NCI-H446 (cell line): ENCODE data around the gene ABCA3.
"Not testable (repeated sequence)": the region's sequence is repeated elsewhere in the genome, so short reads cannot be mapped to it uniquely, and the experiment has no call there.

Experiments used
- DNase-seq, 2 experiments: peaks; one replicate each; lab custom pipeline; 2025; lab: John Stamatoyannopoulos, UW

The ABCA3 gene

DNA sequence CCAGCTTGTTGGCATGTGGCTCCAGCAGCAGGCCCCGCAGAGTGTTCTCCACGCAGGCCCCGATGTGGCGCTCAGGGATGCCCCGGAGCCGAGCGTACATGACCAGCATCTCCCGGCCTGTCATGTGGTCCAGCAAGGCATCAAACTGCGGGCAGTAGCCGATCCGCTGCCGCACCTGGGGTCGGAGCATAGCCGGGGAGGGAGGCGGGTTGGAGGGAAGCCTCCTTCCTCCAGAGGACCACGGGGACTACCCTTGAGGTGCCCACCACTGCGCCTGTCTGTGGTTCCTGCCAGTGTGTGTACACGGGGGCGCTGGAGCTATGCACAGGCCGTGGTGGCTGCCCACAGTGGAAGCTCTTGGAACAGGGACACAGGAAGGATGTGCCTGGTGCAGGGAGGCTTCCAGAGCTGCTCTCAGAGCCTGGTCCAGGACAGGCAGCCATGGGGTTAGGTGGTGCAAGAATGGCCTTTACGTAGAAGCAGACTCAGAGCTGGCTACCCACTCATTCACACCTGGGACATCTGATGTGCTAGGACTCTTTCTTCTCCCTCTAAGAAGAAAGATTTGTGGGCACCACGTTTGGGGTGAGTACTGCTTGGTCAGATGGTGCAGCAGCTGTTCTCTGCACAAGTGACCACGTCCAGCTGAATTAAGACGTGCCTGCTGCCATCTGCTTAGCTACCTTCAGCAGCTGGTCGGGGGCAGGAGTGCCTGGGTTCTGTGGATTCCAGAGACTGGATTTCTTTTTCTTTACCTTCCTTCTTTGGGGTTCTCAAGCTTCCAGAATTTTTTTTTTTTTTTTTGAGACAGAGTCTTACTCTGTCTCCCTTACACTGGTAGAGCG lies 61.4 kb downstream of the ABCA3 start:
- DNase-seq = no peak

DNA sequence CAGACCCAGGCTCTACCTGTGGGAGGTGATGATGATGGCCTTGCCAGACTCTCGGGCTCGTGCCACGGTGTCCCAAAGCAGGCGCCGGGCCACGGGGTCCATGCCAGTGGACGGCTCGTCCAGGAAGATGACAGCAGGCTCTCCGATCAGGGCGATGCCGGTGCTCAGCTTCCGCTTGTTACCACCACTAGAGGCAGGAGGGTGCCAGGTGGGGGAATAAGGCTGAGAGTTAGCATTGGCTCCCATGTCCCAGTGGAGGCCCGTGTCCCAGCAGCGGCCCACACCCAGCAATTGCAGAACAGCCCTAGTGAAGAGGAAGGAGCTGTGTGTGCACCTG lies 62.3 kb downstream of the ABCA3 start:
- DNase-seq = no peak

DNA sequence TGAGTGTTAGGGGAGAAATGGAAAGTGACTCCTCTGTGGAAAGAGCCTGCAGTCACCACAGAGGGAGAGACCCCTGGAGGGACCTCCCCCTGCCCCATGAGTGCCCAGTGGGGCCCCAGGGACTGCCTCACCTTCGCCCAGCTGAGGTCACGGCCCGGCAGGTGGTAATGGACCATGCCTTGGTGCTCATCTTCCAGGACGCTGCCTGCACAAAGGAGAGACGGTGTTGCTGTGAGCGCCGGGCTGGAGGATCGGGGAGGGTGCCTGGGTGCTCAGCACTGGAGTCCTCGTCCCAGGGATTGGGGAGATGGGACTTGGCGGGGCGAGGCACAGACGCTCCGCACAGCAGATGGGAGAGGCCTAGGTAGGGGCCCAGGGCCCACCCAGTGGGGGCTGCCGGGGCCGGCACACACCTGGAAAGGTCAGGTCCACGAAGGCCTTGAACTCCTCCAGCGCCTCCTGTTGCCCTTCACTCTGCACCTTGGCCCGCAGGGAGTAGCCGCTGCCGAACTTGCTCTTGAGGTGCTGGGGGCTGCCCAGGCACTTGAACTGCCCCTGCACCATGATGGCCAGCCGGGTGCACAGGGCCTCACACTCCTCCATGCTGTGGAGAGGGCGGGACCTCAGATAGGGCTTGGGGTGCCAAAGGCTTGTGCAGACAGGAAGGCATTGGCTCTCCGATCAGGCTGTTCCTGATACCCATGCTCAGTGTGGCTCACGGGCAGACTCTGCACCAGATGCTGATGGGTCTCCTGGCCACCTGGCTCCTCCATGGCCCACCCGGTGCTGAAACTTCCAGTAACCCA lies 62.9 kb downstream of the ABCA3 start:
- no peak for DNase-seq

DNA sequence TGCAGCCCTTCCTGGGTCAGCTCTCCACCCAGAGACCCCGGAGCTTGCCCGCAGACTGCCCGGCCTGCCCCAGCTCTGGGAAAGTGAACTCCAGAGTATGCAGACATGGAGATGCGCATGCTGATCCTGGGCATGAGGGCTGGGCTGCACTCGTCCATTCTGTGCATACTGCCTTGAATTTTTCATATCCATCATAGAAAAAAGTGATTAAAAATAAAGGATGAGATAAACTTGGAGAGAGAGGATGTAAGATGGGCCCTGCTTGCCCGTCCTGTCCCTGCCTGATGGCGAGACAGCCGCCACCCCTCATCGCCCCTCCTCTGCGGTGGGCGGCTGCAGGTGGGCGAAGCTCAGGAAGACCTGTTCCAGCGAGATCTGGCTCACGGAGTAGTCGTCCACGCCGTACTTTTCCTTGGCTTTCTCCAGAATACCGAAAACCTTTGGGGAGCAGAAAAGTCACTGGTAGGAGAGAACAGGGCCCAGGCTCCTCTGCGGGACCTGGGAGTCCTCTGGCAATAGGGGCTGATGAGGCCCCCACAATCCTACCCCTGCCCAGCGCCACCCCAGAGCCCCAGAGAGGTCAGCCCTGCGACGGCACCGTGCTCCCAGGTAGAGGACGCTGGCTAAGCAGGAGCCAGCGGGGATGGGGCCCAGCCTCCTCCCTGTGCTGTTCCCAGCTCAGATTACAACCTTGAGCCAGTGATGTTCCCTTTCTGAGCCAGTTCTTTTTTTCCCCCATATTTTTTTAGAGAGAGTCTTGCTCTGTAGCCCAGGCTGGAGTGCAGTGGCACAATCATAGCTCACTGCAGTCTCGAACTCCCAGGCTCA lies 63.9 kb downstream of the ABCA3 start:
- DNase-seq = no peak

DNA sequence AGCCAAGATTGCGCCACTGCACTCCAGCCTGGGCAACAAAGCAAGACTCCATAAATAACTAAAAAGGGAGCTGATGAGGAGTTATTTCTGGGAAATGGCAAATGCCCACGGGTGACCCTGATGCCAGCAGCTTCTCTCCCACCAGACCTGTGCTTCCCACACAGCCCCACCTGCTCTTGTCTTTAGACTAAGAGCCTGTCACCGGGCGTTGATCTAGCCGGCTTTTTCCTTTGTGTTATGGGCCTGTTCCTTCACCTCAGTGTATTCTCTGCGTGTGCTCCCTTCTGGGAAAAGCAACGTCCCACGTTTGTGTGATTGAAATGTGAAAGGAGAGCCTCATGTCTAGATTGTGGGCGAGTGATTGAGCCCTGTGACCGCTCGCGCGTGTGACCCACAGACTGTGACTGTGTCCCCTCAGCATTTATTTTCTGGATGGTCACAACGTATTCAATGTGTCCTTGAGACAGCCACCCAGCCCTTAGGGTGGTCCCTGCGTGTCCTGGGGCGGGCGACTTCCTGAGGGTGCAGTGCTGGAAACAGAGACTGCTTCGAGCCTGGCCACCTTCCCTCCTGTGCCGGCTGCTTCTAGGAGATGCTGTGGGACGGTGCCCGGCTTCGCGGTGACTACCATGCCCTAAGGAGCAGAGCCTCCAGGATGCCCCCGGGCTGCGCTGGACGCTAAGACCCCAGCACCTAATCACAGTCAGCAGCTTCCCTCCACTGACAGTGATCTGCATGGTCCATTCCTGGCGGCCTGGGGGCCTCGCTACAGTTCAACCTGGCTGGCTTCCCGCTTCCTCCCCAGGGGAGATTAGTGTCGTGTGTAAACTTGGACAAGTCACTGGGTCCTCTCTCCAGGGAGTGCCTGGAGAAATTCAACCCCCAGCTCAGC lies 64.8 kb downstream of the ABCA3 start:
- no peak for DNase-seq

DNA sequence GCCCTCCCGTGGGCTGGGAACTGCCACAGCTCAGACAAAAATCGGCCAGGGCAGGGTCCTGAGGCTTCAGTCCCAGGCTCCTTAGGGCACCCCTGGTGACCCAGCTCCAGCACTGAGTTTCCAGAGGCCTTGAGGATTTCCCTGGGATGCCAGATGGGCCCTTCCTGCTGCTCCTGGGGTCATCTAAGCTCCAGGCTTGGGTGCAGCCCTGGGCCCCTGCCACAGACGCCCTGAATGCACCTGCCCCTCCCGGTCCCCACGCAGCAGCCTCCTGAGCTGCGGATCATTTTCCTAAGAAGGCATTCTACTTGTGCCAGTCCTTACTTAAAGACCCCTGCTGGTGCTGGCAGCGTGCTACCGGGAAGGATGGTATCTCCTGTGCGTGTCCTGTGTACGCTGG lies 66.6 kb downstream of the ABCA3 start:
- no peak for DNase-seq

DNA sequence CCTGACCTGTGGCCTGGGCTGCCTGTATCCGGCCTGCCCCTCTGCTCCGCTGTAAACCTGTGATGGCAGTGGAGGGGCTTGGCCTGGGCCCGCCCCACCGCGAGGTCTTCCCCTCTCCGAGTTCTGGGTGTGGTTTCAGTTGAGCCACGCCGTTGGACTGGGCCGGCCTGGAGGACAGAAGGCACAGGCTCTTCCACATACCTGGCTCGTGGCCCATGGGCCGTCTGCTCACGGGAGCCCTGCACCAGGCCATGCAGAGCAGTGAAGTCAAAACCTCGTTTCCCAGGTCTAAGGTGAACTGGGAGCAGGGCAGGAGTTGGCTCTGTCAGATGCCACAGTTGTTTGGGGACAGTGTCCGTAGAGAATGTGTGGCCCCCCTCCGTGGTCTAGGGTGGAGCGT lies 67.0 kb downstream of the ABCA3 start:
- DNase-seq = no peak

DNA sequence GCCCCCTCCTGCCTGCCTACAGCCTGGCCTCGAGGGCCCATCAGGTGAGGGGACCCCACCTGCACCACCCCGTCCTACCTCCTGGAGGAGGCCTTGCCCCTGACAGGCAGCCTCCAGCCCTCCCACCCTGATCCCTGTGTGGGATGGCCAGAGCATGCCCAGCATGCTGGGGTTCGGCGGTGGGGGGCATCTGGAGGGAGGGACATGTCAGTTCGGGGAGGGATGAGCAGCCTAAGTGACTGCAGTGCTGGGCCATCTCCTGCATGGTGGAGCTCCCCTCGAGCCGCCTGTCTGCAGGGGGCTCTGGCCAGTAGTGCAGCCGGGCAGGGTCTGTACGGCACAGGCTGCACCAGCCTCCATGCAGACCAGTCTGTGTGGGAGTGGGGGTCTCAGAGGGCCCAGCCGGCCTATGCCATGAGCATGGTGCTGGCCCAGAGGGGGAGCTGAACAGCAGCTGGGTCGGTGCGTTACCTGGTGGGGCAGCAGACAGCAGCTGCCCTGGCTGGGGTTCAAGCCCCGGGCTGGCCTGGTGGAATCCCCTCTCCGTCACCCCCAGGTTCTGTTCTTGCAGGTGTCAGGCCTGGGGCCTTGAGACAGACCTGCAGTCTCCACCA lies 68.6 kb downstream of the ABCA3 start:
- no peak for DNase-seq

DNA sequence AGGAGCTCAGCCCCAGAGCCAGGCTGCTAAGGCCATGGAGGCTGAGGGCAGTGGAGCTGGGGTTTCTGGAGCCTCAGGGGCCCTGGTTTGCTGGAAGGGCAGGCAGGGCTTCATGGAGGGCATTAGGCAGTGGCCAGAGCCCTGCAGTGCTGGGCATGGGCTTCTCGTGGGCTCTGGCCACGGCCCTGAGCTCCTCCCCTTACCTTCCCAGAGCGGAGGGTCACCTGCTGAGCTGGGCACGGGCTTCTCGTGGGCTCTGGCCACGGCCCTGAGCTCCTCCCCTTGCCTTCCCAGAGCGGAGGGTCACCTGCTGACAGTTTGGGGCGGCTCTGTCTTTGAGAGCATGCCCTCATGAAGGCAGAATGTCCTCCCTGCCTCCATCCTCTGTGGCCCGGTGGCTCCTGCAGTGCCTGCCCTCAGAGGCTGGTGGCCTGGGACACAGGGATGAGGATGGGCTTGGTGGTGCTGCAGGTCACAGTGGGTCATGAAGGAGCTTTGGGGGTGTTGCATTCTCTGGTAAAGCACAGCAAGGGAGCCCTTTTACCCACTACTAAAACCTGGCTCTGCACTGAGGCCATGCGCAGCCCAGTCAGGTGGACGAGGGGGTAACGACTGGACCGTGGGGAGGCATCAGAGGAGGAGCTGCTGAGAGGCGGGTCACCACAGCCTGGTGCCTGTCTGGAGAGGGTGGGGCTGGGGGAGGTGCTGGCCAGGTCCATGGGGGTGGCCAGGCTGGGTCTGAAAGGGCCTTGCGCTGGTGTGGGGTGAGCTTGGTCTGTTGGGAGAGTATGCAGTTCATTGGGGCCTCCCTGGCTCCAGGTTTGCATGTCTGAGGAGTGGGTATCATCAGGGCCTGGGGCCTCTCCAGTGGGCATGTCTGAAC lies 69.7 kb downstream of the ABCA3 start:
- no peak for DNase-seq

DNA sequence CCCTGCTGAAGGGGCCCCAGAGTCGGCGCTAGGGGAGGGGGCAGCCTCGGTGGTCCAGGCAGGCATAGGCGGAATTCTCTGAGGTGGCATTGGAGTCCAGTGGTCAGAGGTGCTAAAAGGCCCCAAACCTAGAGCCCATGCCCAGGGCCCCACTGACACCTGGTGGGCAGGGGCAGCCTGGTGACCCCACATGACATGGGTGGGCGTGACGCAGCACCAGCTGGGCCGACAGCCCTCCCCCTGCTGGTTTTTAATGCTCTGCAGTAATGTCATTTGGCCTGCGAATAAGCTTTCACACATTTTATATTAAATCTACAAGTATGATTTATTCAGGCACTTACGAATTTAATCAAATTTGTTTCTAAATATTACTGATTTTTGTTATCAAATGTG lies 70.5 kb downstream of the ABCA3 start:
- DNase-seq = no peak

DNA sequence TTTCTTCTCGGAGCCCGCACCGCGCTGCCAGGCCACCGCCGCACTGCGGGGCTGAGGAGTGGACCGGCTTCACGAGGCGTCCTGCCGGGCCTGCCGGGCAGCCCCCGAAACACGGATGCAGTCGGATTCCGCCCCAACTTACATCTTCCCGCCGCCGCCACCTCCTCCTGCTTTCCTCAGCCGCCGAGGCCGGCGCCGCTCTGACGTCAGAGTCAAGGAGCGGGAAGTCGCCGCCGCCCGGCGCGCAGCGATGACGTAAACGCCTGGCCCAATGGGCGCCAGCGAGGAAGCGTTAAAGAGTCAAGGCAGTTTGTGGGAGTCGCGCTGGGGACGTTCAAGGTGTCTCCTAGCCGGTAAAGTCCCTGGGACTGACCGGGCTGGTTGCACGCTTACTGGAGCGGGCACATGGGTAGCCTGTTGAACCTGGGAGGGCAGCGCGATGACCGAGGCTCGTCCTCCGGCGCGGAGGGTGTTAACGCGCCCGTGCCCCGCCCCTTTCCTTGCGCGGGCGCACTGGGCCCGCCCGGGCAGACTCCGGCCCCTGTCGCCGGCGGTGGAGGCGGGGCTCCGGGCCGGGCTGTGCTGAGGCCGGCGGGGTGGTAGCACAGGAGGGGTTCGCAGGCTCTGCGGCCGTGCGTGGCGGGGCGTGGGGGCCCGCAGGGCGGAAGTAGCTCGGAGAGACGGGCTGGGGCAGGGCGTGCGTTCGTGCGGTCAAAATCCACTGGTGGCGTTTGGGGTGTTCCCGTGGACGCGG lies 72.4 kb downstream of the ABCA3 start, which contains the start of gene RNPS1:
Gene RNPS1 (minus strand): TSS at position 214 of the 754 bp plus-strand sequence. CDS start 3,483 bp downstream, outside the sequence.
- DNase-seq = peak; percentile 91 to 97

DNA sequence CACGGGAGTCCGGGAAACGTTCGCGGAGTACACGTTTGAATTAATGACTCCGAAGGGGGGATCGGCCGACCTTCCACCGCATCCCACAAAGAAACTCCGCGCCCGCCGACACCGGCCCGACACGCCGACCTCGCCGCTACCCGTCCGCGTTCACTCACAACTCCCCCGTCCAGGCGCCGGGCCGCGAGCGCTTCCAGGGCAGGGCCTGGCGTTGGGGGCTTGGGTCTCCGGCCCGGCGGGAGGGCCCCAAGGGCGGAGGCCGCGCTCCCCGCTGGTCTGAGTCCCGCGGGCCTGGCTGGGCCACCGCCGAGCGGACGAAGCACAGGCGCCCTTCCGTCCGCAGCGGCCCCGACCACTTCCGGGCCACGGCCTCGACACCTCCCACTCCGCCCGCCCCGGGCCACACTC lies 73.0 kb downstream of the ABCA3 start:
- DNase-seq = peak in 1 of 2 experiments; percentile 59

DNA sequence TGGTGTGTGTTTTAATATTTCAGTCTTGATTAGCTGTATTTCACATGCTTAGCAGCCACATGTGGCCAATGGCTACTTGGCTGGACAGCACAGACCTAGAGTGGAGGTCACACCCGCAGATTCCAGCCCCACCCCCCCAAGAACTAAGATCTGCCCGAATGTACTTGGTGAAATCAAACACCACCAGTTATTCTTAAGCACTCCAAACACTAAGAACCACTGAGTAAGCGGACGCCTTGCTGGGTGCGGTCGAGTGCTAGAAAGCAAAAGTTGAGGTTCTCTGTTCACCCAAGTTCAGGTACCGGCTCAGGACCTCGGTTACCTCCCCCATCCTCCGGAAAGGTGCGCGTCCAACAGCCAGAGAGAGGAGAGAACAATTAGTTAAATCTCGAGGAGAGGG lies 73.6 kb downstream of the ABCA3 start:
- not testable (repeated sequence) for DNase-seq

DNA sequence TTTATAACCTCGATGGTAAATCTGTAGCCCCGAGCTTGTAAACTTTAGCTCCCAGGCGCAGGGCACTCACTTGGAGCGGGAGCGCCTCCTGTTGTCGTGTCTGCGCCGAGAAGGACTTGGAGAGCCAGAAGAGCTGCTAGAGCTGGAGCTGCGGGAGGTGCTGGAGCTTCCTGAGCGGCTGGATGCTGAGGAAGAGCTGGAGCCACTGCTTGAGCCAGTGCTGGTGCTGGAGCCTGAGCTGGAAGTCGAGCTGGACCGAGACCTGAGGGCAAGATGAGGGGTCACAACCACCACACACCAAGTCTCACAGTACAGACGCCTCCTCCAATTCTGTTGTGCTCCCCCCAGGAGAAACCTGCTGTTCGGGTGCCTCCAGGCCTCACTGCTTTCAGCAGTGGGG lies 77.5 kb downstream of the ABCA3 start:
- DNase-seq = not testable (repeated sequence)

DNA sequence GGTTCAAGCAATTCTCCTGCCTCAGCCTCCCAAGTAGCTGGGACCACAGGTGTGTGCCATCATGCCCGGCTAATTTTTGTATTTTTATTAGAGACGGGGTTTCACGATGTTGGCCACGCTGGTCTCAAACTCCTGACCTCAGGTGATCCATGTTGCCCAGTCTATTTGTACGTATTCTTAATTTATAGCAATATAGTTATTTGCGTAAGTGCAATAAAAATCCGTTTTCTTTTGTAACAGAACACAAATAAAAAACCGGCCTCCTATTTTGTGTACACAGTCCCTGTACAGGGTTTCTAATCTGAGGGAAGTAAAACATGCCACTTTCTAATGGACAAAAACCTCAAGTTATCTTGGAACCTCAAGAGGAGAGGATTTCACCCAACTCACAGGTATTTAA lies 80.3 kb downstream of the ABCA3 start:
- DNase-seq = no peak

DNA sequence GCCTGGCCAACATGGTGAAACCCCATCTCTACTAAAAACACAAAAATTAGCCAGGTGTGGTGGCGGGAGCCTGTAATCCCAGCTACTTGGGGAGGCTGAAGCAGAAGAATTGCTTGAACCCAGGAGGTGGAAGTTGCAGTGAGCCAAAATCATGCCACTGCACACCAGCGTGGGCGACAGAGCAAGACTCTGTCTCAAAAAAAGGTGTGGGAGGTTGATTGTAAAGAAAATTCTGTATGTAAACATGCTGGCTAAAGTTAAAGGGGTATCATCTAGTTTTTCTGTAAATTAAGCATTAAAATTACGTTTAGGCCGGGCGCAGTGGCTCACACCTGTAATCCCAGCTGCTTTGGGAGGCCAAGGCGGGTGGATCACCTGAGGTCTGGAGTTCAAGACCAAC lies 82.0 kb downstream of the ABCA3 start:
- DNase-seq = not testable (repeated sequence)

DNA sequence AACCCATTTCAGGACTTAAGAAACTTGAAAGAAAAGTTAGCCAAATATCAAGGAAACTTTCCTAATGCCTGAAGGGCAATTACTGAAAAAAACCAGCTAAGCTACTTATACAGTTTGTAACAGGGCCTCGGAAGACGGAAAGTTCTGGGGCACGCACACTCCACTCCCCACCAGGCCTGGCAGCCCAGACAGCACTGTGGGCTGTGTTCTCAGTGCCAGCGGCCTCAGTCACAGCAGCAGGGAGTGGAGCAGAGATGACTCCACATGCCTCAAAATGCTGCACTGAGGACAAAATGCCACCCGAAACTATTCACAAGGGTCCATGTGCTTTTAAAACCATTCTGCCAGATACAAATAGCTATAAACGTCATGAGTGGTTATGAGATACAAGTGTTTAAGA lies 82.8 kb downstream of the ABCA3 start:
- DNase-seq = no peak

DNA sequence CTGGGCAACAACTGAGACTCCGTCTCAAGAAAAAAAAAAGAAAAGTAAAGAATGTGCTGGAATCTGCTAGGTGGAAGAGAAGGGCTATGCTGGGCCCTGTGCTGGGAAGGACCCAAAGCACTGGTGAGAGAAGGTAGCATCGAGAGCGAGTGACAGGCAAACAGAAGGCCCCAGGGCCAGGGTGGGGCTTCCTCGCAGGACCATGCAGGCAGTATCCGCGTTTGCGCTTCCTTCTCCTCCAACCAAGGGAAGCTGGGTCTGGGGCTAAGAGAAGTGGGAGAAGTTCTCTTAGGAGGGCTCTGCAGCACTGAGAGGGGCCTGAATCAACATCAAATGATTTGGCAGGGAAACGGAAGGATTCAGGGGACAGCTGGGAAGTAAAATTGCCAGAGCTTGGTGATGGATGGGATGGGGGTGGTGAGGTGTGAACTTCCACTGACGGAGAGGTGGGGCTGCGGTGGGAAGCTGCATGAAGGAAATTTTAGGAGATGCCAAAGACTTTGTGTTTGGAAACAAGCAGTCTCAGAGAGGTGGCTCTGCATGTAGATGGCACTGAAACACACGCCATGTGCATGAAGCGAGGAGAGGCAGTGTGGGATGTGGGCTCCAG lies 83.9 kb downstream of the ABCA3 start:
- DNase-seq = no peak

DNA sequence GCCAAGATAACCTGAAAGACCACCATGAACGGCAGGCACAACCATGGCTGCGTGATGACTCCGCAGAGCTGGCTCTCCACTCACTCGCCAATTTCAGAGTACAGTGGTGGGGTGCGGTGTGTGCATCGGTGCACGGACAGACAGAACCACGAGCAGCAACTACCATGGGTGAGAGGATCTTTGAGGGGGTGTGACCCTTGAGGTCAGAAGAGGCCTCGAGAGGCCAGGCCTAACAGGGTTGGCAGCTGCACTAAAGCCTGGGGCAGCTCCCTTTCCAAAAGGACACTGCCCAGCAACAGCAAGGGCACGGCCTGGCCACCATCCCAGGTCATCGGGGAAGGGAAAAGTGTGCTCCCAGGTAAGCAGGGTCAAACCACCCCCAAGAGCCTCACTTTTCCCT lies 87.2 kb downstream of the ABCA3 start:
- no peak for DNase-seq
